NT2/D1 (cell line): ENCODE data around the gene LRRC4C.
"Not testable (repeated sequence)": the region's sequence is repeated elsewhere in the genome, so short reads cannot be mapped to it uniquely, and the experiment has no call there.

Experiments used
- DNase-seq: peaks from one replicate; pipeline ENCODE4 v3.0.0-alpha.2; 2011; ENCODE audit warnings: low read depth, low spot score
- H3K27me3 ChIP-seq: 2 replicates; pipeline ENCODE4 v1.6.0; 2011; ENCODE audit warnings: mild to moderate bottlenecking; ENCODE audit not compliant: insufficient read length, insufficient read depth
- H3K36me3 ChIP-seq: 2 replicates; pipeline ENCODE4 v1.6.1; 2011; ENCODE audit warnings: mild to moderate bottlenecking, low read length, mixed read lengths; ENCODE audit not compliant: insufficient read depth, insufficient read length
- H3K4me1 ChIP-seq: 2 replicates; pipeline ENCODE4 v1.5.1; 2011; ENCODE audit not compliant: insufficient read depth, insufficient read length
- H3K4me3 ChIP-seq: 2 replicates; pipeline ENCODE4 v1.5.1; 2011; ENCODE audit warnings: low read depth; ENCODE audit not compliant: insufficient read length
- H3K9ac ChIP-seq: 2 replicates; pipeline ENCODE4 v1.6.0; 2011; ENCODE audit warnings: low read depth; ENCODE audit not compliant: insufficient read length
- H3K9me3 ChIP-seq: 2 replicates; pipeline ENCODE4 v1.5.1; 2011; ENCODE audit warnings: mild to moderate bottlenecking, low read length; ENCODE audit not compliant: insufficient read depth
- SUZ12 ChIP-seq: IDR thresholded peaks from 2 replicates; pipeline ENCODE4 v1.6.1; 2011; ENCODE audit not compliant: insufficient read length, insufficient read depth; ENCODE audit errors: extremely low read depth
- YY1 ChIP-seq: IDR thresholded peaks from 2 replicates; pipeline ENCODE4 v1.6.1; 2011; ENCODE audit not compliant: insufficient read length, insufficient read depth
- ZNF274 ChIP-seq: IDR thresholded peaks from 2 replicates; pipeline ENCODE4 v1.6.1; 2011; ENCODE audit warnings: mild to moderate bottlenecking, low read depth, low read length

Gene LRRC4C

GRCh38 chr11:40877981-40878380, 581.5 kb downstream of the LRRC4C start:
- Histone ChIP-seq H3K27me3 (no peaks in the 10 kb centered on the region), H3K9me3 (no peaks in the 10 kb centered on the region), H3K9ac (no peak overlapping the region), H3K36me3 (no peaks in the 10 kb centered on the region), H3K4me1 (no peaks in the 10 kb centered on the region), H3K4me3 (no peak overlapping the region)
- DNase-seq: no peak
- TF ChIP-seq SUZ12: no peak
- TF ChIP-seq ZNF274: no peak
- TF ChIP-seq YY1: no peak

DNA sequence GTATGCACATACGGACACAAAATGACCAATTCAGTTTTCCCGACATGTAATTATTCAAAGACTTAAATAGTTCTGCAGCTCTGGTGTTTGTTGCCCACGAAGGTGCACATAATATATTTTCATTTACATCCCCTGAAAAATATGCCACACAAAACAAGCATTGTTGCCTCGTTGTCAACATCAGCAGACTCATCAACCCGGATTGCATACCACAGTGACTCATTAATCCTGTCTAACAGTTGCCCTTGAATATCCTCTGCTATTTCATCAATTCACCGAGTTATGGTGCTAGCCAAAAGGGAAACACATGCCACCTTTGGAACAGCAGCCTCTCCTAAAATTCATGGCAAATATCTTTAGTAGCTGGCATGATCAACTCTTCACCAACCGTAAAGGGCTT, 582.2 kb downstream of the LRRC4C start:
- no peak overlapping the region for H3K9ac ChIP-seq
- H3K4me1 ChIP-seq: no peaks in the 10 kb centered on the region
- no peaks in the 10 kb centered on the region for H3K27me3 ChIP-seq
- no peak for DNase-seq
- no peaks in the 10 kb centered on the region for H3K36me3 ChIP-seq
- TF ChIP-seq YY1 (no peak), ZNF274 (no peak), SUZ12 (no peak)
- H3K9me3 ChIP-seq: no peaks in the 10 kb centered on the region
- no peak overlapping the region for H3K4me3 ChIP-seq

DNA sequence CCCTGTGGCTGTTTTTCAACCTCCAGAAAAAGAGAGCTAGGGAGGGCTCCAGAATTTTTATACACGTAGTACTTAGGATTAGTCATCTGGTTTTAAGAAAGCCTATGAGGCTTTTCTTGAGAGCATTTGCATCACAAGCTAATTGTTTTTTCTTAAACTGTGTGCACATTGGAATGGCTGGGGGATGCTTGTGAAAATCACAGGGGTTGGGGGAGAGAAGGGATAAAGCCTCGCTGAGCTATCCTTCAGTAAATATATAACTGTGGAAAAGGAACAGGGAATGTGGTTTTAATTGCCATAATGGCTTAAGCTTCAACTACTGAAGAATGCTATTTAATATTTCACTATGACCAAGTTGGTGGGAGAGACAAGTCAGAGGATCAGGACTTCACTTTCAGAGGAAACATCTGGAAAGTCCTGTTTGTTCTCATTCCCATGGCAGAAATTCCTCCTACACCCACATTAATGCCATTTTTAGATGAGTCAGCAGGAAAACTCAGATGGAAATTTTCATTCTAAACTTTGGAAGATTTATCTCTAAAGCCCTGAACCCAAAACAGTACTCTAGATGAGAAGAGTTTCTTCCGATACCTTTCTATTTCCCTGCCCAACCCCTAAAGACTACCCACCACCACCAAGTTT, 591.3 kb downstream of the LRRC4C start:
- H3K4me1 ChIP-seq: no peaks in the 10 kb centered on the region
- no peak for TF ChIP-seq SUZ12
- TF ChIP-seq YY1: no peak
- no peak for TF ChIP-seq ZNF274

GRCh38 chr11:40857754-40858153, 601.7 kb downstream of the LRRC4C start:
- H3K36me3 ChIP-seq, H3K27me3 ChIP-seq, H3K4me1 ChIP-seq, H3K9ac ChIP-seq, H3K9me3 ChIP-seq, DNase-seq, H3K4me3 ChIP-seq: not testable (repeated sequence)

More for the DNA sequence above, 591.3 kb downstream of the LRRC4C start:
- Histone ChIP-seq H3K9ac (no peak overlapping the region), H3K27me3 (no peaks in the 10 kb centered on the region), H3K4me3 (no peak overlapping the region), H3K9me3 (no peaks in the 10 kb centered on the region), H3K36me3 (no peaks in the 10 kb centered on the region)
- DNase-seq: no peak

GRCh38 chr11:40842750-40843339, 616.6 kb downstream of the LRRC4C start:
- TF ChIP-seq SUZ12 (no peak), ZNF274 (no peak), YY1 (no peak)
- H3K4me1 ChIP-seq: no peaks in the 10 kb centered on the region
- no peak overlapping the region for H3K4me3 ChIP-seq
- H3K9me3 ChIP-seq: no peaks in the 10 kb centered on the region
- DNase-seq: no peak
- H3K9ac ChIP-seq: no peak overlapping the region
- no peaks in the 10 kb centered on the region for H3K36me3 ChIP-seq
- H3K27me3 ChIP-seq: no peaks in the 10 kb centered on the region

- no peak overlapping the region for H3K4me3 ChIP-seq
- no peaks in the 10 kb centered on the region for H3K27me3 ChIP-seq
- no peak for DNase-seq
- no peaks in the 10 kb centered on the region for H3K4me1 ChIP-seq
- TF ChIP-seq YY1 (no peak), ZNF274 (no peak), SUZ12 (no peak)
- H3K36me3 ChIP-seq: no peaks in the 10 kb centered on the region
- no peak overlapping the region for H3K9ac ChIP-seq
- H3K9me3 ChIP-seq: no peaks in the 10 kb centered on the region
Measured at GRCh38 chr11:40841231-40841630, 618.2 kb downstream of the LRRC4C start.

- Histone ChIP-seq H3K9me3 (no peaks in the 10 kb centered on the region), H3K4me1 (no peaks in the 10 kb centered on the region), H3K4me3 (no peak overlapping the region), H3K9ac (no peak overlapping the region), H3K27me3 (no peaks in the 10 kb centered on the region), H3K36me3 (no peaks in the 10 kb centered on the region)
- TF ChIP-seq YY1: no peak
- no peak for TF ChIP-seq ZNF274
- TF ChIP-seq SUZ12: no peak
- no peak for DNase-seq
Measured at GRCh38 chr11:40838181-40838683, 621.2 kb downstream of the LRRC4C start.
